Suprapubic skin (tissue), 4 donors: ENCODE data around the gene HCK.

Experiments used
- CTCF ChIP-seq, 2 donors: fragments of 200-600 bp in 1 of 2; fragments of 450-650 bp in 1 of 2; sonication (generic) in 1 of 2; IDR thresholded peaks; one replicate each; pipeline ENCODE4 v1.5.1; 2016 to 2019; ENCODE audit warnings: antibody characterized with exemption in 2 of 2, mild to moderate bottlenecking in 1 of 2, moderate library complexity in 1 of 2
- EP300 ChIP-seq: sonication (generic); formaldehyde crosslinking; IDR thresholded peaks from one replicate; pipeline ENCODE4 v1.6.1; 2017; ENCODE audit warnings: antibody characterized with exemption
- POLR2A ChIP-seq, 2 donors: fragments of 450-650 bp; IDR thresholded peaks; one replicate each; pipeline ENCODE4 v1.6.1; 2017; ENCODE audit warnings: antibody characterized with exemption in 2 of 2, mild to moderate bottlenecking in 2 of 2, moderate library complexity in 2 of 2
- POLR2AphosphoS5 ChIP-seq, 3 donors: sonication (generic); formaldehyde crosslinking; IDR thresholded peaks; one replicate each; pipeline ENCODE4 v1.6.1; 2017; ENCODE audit warnings: antibody characterized with exemption in 3 of 3

GRCh38 chr20:32028647-32029372 is 23.2 kb upstream of the HCK start:
- TF ChIP-seq CTCF (IDR thresholded peaks at IDR 0.05) (no peak), EP300 (no peak), POLR2AphosphoS5 (IDR thresholded peaks at IDR 0.05) (no peak), POLR2A (IDR thresholded peaks at IDR 0.05) (no peak)
